GM19397 (cell line): Measurements from ENCODE around the gene ACTN2.

Experiments used
- ATAC-seq: cut with Tn5 transposase; IDR thresholded peaks from one replicate; pipeline ENCODE4 v1.9.1; 2021; ENCODE audit warnings: mild to moderate bottlenecking, moderate library complexity; ENCODE audit not compliant: unreplicated experiment

Gene ACTN2

GRCh38 chr1:236812334-236813030, 126.2 kb downstream of the ACTN2 start:
- no peak for ATAC-seq
